ENCODE data around the gene IGDCC3.

DNA sequence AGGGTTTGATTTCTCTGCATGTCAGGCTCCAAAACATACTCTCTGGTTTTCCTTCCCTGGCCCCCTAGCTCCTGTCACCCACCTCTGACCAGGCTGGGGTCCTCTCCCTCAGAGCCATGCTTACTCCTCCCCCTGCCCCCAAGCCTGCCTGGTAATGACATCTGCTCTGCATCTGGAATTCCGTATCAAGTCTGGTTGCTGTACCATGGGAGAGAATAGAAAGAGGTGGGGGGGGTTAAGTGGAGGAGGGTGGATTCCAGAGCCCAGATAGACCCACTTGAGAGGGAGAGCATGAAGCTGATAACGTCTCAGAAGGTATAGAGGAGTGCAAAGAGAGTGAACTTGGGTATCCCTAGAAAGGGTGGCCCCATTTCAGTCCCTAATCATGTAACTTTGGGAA, 40.8 kb upstream of the IGDCC3 start:
- TF ChIP-seq EZH2 (IDR thresholded peaks at IDR 0.05) (no peak), POLR2AphosphoS5 (IDR thresholded peaks at IDR 0.05; ENCODE audit: borderline replicate concordance, low read depth, low read length) (no peak), FOXP2 (optimal IDR thresholded peaks at IDR 0.05; ENCODE audit: control extremely low read depth, extremely low read length, insufficient read depth) (no peak)

Measured in SK-N-MC (cell line).